NT2/D1 (cell line): ENCODE measurements around the gene MALRD1.

Source experiments
- SUZ12 ChIP-seq: IDR thresholded peaks from 2 replicates; pipeline ENCODE4 v1.6.1; 2011; ENCODE audit not compliant: insufficient read length, insufficient read depth; ENCODE audit errors: extremely low read depth
- ZNF274 ChIP-seq: IDR thresholded peaks from 2 replicates; pipeline ENCODE4 v1.6.1; 2011; ENCODE audit warnings: mild to moderate bottlenecking, low read depth, low read length

DNA sequence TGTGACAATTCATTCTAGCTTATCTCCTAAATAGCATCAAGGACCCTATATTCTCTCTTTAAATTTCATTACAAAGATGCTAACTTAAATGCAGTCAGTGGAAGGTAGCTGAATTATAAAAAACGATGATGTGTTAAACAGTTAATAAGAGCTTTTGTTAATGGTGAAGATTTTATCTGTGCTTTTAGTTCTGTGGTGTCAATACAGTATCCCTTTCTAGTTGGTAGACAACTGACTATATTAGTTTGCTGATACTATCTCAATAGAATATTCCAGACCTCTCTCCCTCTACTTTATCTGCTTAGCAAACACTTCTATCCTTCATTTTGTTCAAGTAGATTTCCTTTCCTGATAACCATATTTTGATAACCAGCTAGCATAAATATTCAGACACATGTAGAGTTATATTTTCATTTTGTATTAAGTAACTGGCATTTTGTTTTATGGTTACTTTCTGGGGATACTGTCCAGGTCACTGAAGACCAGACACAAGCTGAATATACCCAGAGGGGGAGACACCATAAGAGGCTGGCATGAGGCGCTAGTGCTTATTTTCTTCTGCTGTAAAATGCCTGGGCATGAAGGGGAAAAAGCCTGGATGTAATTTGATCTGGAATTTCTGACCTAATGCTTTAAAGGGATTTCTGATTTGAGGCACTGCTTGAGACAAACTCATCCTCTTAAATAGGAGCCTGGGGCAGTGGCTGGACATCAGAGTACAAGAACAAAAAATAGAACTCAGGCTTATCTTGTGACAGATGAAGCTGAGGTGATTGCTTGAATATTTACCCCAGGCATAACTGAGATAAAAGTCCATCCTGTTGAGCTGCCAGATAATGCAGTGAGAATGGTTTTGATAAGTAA is 197.5 kb downstream of the MALRD1 start:
- TF ChIP-seq ZNF274 (no peak), SUZ12 (no peak)
